Vagina (tissue), 2 donors: ENCODE results near the gene PKN1. TPM values are rescaled to one million over a fixed set of nuclear protein-coding genes. Genes with fewer than 3 reads are reported as not detected.

Experiments used
- DNase-seq, 2 donors: peaks; one replicate each; pipeline ENCODE4 v3.0.0-alpha.2; 2017; ENCODE audit errors: extremely low spot score in 2 of 2
- H3K27ac ChIP-seq: fragments of 200-600 bp; sonication (generic); one replicate; pipeline ENCODE4 v1.5.1; 2019
- H3K27me3 ChIP-seq: fragments of 200-600 bp; sonication (generic); one replicate; pipeline ENCODE4 v1.5.1; 2019
- H3K36me3 ChIP-seq, 2 donors: fragments of 200-600 bp; sonication (generic); one replicate each; pipeline ENCODE4 v1.5.1; 2017 to 2019
- H3K4me1 ChIP-seq: fragments of 200-600 bp; sonication (generic); one replicate; pipeline ENCODE4 v1.5.1; 2019
- H3K4me3 ChIP-seq, 2 donors: fragments of 200-600 bp; sonication (generic); 1 replicate in 1 of 2; 2 replicates in 1 of 2; pipeline ENCODE4 v1.5.1; 2016 to 2019
- H3K9me3 ChIP-seq: fragments of 200-600 bp; sonication (generic); one replicate; pipeline ENCODE4 v1.5.1; 2019
- CTCF ChIP-seq, 3 experiments: fragments of 450-650 bp in 2 of 3; fragments of 200-600 bp in 1 of 3; sonication (generic) in 1 of 3; IDR thresholded peaks; one replicate each; pipeline ENCODE4 v1.5.1; 2017 to 2019; ENCODE audit warnings: antibody characterized with exemption in 3 of 3, mild to moderate bottlenecking in 2 of 3, moderate library complexity in 2 of 3
- POLR2A ChIP-seq, 2 donors: fragments of 450-650 bp; IDR thresholded peaks; one replicate each; pipeline ENCODE4 v1.6.1; 2017; ENCODE audit warnings: antibody characterized with exemption in 2 of 2, mild to moderate bottlenecking in 2 of 2, moderate library complexity in 2 of 2
- POLR2AphosphoS5 ChIP-seq, 2 donors: sonication (generic); formaldehyde crosslinking; IDR thresholded peaks; one replicate each; pipeline ENCODE4 v1.9.0; 2017; ENCODE audit warnings: antibody characterized with exemption in 2 of 2, mild to moderate bottlenecking in 2 of 2, low read depth in 1 of 2; ENCODE audit not compliant: insufficient read depth in 1 of 2
- intact Hi-C: fragments of 100-400 bp; cut with DNase I; formaldehyde crosslinking; loops from one replicate; pipeline ENCODE4 v1.15.1; 2023
- total RNA-seq: library from RNA; depleted of rRNA; stranded (reverse); fragments of >200 nt; gene quantifications from one replicate; pipeline ENCODE4 v1.2.3, GENCODE V29; 2016

The PKN1 gene
- total RNA-seq, 1 donor from 2014 or later, result 72.7 TPM

- Histone ChIP-seq H3K27ac (no peak overlapping the region), H3K4me3 (no peak overlapping the region), H3K9me3 (no peaks in the 10 kb centered on the region), H3K36me3 (peaks cover 0 to 27% of the 10 kb centered on the region in 2 donors), H3K4me1 (peaks cover 62% of the 10 kb centered on the region), H3K27me3 (no peaks in the 10 kb centered on the region)
- TF ChIP-seq POLR2A (IDR thresholded peaks at IDR 0.05) (no peak), CTCF (IDR thresholded peaks at IDR 0.05) (no peak), POLR2AphosphoS5 (IDR thresholded peaks at IDR 0.05; ENCODE audit: insufficient read depth in 1 of 2, low read depth in 1 of 2) (no peak)
- intact Hi-C loops, result loop anchor here (10.0 kb wide), 1 partner anchor 210 kb away; the partner anchor contains the start of gene ADGRL1
- DNase-seq, result no peak
Observed at GRCh38 chr19:14414926-14415690, 18.0 kb upstream of the PKN1 start.

GRCh38 chr19:14416817-14417231, 16.3 kb upstream of the PKN1 start:
- DNase-seq, result peak in 1 of 2 donors; percentile 85
- Histone ChIP-seq H3K27ac (no peak overlapping the region), H3K27me3 (no peaks in the 10 kb centered on the region), H3K36me3 (peaks cover 0 to 10% of the 10 kb centered on the region in 2 donors), H3K4me1 (peaks cover 60% of the 10 kb centered on the region), H3K4me3 (no peak overlapping the region), H3K9me3 (no peaks in the 10 kb centered on the region)
- intact Hi-C loops, result loop anchor here (10.0 kb wide), 1 partner anchor 212 kb away; the partner anchor contains the start of gene ADGRL1
- TF ChIP-seq POLR2A (IDR thresholded peaks at IDR 0.05), result no peak
- TF ChIP-seq POLR2AphosphoS5 (IDR thresholded peaks at IDR 0.05; ENCODE audit: insufficient read depth in 1 of 2, low read depth in 1 of 2), result no peak
- no peak for TF ChIP-seq CTCF (IDR thresholded peaks at IDR 0.05)

- Histone ChIP-seq H3K36me3 (no peaks in the 10 kb centered on the region), H3K4me1 (peaks cover 47% of the 10 kb centered on the region), H3K27me3 (no peaks in the 10 kb centered on the region), H3K27ac (peak overlapping the region; percentile 97), H3K4me3 (peak overlapping the region; percentile 71 to 79), H3K9me3 (no peaks in the 10 kb centered on the region)
- intact Hi-C loops, result loop anchor here (10.0 kb wide), 1 partner anchor 214 kb away; the partner anchor contains the start of gene ADGRL1
- no peak for DNase-seq
- TF ChIP-seq POLR2A (IDR thresholded peaks at IDR 0.05) (no peak), POLR2AphosphoS5 (IDR thresholded peaks at IDR 0.05; ENCODE audit: insufficient read depth in 1 of 2, low read depth in 1 of 2) (no peak), CTCF (IDR thresholded peaks at IDR 0.05) (no peak)
Observed at GRCh38 chr19:14418856-14419105, 14.3 kb upstream of the PKN1 start.

- peaks cover 42% of the 10 kb centered on the region for H3K4me1 ChIP-seq
- TF ChIP-seq POLR2A (IDR thresholded peaks at IDR 0.05) (peak in 1 of 2 donors; percentile 91), POLR2AphosphoS5 (IDR thresholded peaks at IDR 0.05; ENCODE audit: insufficient read depth in 1 of 2, low read depth in 1 of 2) (peak; percentile 73 to 98), CTCF (IDR thresholded peaks at IDR 0.05) (no peak)
- intact Hi-C loops, result loop anchor here (10.0 kb wide), 1 partner anchor 214 kb away; the partner anchor contains the start of gene ADGRL1
Observed at GRCh38 chr19:14419106-14419813, 13.8 kb upstream of the PKN1 start, which contains the start of gene DDX39A. TSS of gene DDX39A (minus strand) at chr19:14419341. CDS start at chr19:14413220, 6,121 bp downstream.

More at GRCh38 chr19:14419106-14419813, 13.8 kb upstream of the PKN1 start, which contains the start of gene DDX39A:
- Histone ChIP-seq H3K4me3 (peak within 1 kb of the TSS; percentile 71 to 79), H3K27ac (peak within 1 kb of the TSS; percentile 97), H3K36me3 (no peaks in the 10 kb centered on the region), H3K9me3 (no peaks in the 10 kb centered on the region), H3K27me3 (no peaks in the 10 kb centered on the region)
- peak; percentile 98 to 100 for DNase-seq
